Measurements from ENCODE around the gene ZNF774.

DNA sequence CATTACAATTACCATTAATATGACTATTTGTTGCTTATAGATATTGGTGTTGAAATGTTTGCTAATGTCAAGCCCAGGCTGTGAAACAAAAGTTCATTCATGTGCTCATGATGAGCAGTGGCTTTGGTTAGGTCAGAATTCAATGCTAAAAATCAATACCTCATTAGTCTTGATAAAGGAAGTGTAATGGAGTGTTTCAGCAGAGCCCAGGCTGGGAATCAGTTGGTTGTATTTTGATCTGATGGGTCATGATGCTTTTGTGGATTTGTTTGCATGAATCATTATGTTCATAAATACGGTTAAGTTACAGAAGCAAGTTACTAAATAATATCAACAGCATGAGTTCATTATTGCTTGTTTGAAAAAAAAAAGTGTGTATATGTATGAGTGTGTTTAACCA, 13.6 kb upstream of the ZNF774 start:
- TF ChIP-seq, protein P1, sequence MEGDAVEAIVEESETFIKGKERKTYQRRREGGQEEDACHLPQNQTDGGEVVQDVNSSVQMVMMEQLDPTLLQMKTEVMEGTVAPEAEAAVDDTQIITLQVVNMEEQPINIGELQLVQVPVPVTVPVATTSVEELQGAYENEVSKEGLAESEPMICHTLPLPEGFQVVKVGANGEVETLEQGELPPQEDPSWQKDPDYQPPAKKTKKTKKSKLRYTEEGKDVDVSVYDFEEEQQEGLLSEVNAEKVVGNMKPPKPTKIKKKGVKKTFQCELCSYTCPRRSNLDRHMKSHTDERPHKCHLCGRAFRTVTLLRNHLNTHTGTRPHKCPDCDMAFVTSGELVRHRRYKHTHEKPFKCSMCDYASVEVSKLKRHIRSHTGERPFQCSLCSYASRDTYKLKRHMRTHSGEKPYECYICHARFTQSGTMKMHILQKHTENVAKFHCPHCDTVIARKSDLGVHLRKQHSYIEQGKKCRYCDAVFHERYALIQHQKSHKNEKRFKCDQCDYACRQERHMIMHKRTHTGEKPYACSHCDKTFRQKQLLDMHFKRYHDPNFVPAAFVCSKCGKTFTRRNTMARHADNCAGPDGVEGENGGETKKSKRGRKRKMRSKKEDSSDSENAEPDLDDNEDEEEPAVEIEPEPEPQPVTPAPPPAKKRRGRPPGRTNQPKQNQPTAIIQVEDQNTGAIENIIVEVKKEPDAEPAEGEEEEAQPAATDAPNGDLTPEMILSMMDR (IDR thresholded peaks at IDR 0.05): no peak
- TF ChIP-seq EZH2 (IDR thresholded peaks at IDR 0.05): no peak

Data from neural progenitor cell (in vitro differentiated cells).